Glutamatergic neuron (in vitro differentiated cells): ENCODE data around the gene PILRA. TPM values are rescaled to one million over a fixed set of nuclear protein-coding genes. Genes with fewer than 3 reads are reported as not detected.
"Not testable (repeated sequence)": the region's sequence is repeated elsewhere in the genome, so short reads cannot be mapped to it uniquely, and the experiment has no call there.

Experiments used
- DNase-seq: peaks from one replicate; pipeline ENCODE4 v3.0.0; 2022
- H3K27ac Mint-ChIP-seq: one replicate; pipeline ENCODE4 v1.8.0; 2020; ENCODE audit warnings: mild to moderate bottlenecking, mixed read lengths, inconsistent platforms; ENCODE audit not compliant: unreplicated experiment
- H3K27me3 Mint-ChIP-seq: one replicate; pipeline ENCODE4 v1.8.0; 2020; ENCODE audit warnings: mild to moderate bottlenecking, moderate library complexity, mixed read lengths, inconsistent platforms; ENCODE audit not compliant: unreplicated experiment
- H3K36me3 Mint-ChIP-seq: one replicate; pipeline ENCODE4 v1.8.0; 2020; ENCODE audit warnings: mild to moderate bottlenecking, mixed read lengths, inconsistent platforms; ENCODE audit not compliant: unreplicated experiment
- H3K4me1 Mint-ChIP-seq: one replicate; pipeline ENCODE4 v1.8.0; 2020; ENCODE audit warnings: mild to moderate bottlenecking, low read depth, mixed read lengths, inconsistent platforms; ENCODE audit not compliant: unreplicated experiment
- H3K4me3 Mint-ChIP-seq: one replicate; pipeline ENCODE4 v1.8.0; 2020; ENCODE audit warnings: mild to moderate bottlenecking, mixed read lengths, inconsistent platforms; ENCODE audit not compliant: unreplicated experiment
- H3K9me3 Mint-ChIP-seq: one replicate; pipeline ENCODE4 v1.8.0; 2020; ENCODE audit warnings: mild to moderate bottlenecking, moderate library complexity, mixed read lengths, inconsistent platforms; ENCODE audit not compliant: unreplicated experiment
- CTCF ChIP-seq: fragments of 200-600 bp; sonication (generic); IDR thresholded peaks from one replicate; pipeline ENCODE4 v1.5.0; 2021; ENCODE audit not compliant: partially characterized antibody, unreplicated experiment
- long read RNA-seq: library from polyadenylated mRNA; unstranded; transcript quantifications from one replicate; pipeline ENCODE4 v2.0.0, GENCODE V29; 2020; ENCODE audit not compliant: unreplicated experiment
- total RNA-seq: library from RNA; stranded (reverse); fragmentation: NEBNext Ultra II Directional; extraction: Animal tissue kit (Norgen Biotek cat#: 25700); gene quantifications from one replicate; pipeline ENCODE4 v1.2.1, GENCODE V29; 2021; ENCODE audit not compliant: unreplicated experiment

The PILRA gene
- total RNA-seq = 12.5 TPM
- long read RNA-seq = 0 reads

- peaks cover 4% of the 10 kb centered on the region for H3K4me1 Mint-ChIP-seq
- no peak for TF ChIP-seq CTCF
- no peak for DNase-seq
- no peak within 1 kb of the TSS for H3K27ac Mint-ChIP-seq
- no peak within 1 kb of the TSS for H3K4me3 Mint-ChIP-seq
- peaks cover 2% of the 10 kb centered on the region for H3K9me3 Mint-ChIP-seq
- H3K36me3 Mint-ChIP-seq = no peaks in the 10 kb centered on the region
- peaks cover 9% of the 10 kb centered on the region for H3K27me3 Mint-ChIP-seq
These were observed at the start of gene PILRA for GRCh38 chr7:100373261-100373831. Gene PILRA (plus strand): TSS chr7:100373487. CDS start chr7:100373657, 170 bp downstream.

- not testable (repeated sequence) for H3K36me3 Mint-ChIP-seq, H3K4me3 Mint-ChIP-seq, H3K4me1 Mint-ChIP-seq, H3K9me3 Mint-ChIP-seq, DNase-seq, H3K27me3 Mint-ChIP-seq, H3K27ac Mint-ChIP-seq
These were observed 49.1 kb upstream of the PILRA start for GRCh38 chr7:100324194-100324593.

DNA sequence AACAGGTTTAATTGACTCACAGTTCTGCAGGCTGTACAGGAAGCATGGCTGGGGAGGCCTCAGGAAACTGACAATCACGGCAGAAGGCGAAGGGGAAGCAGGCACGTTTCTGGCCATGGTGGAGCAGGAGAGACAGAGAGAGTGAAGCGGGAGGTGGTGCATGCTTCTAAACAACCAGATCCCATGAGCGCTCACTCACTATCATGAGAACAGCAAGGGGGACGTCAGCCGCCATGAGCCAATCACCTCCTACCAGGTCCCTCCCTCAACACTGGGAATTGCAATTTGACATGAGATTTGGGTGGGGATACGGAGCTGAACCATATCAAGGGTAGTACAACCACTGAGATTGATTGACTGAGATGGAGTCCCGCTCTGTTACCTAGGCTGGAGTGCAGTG, 47.6 kb upstream of the PILRA start:
- not testable (repeated sequence) for H3K36me3 Mint-ChIP-seq, H3K27ac Mint-ChIP-seq, H3K4me1 Mint-ChIP-seq, H3K9me3 Mint-ChIP-seq, DNase-seq, H3K4me3 Mint-ChIP-seq, H3K27me3 Mint-ChIP-seq

- not testable (repeated sequence) for H3K36me3 Mint-ChIP-seq, H3K9me3 Mint-ChIP-seq, H3K4me3 Mint-ChIP-seq, H3K4me1 Mint-ChIP-seq, H3K27me3 Mint-ChIP-seq, DNase-seq, H3K27ac Mint-ChIP-seq
These were observed 46.4 kb upstream of the PILRA start for GRCh38 chr7:100326914-100327313.

DNA sequence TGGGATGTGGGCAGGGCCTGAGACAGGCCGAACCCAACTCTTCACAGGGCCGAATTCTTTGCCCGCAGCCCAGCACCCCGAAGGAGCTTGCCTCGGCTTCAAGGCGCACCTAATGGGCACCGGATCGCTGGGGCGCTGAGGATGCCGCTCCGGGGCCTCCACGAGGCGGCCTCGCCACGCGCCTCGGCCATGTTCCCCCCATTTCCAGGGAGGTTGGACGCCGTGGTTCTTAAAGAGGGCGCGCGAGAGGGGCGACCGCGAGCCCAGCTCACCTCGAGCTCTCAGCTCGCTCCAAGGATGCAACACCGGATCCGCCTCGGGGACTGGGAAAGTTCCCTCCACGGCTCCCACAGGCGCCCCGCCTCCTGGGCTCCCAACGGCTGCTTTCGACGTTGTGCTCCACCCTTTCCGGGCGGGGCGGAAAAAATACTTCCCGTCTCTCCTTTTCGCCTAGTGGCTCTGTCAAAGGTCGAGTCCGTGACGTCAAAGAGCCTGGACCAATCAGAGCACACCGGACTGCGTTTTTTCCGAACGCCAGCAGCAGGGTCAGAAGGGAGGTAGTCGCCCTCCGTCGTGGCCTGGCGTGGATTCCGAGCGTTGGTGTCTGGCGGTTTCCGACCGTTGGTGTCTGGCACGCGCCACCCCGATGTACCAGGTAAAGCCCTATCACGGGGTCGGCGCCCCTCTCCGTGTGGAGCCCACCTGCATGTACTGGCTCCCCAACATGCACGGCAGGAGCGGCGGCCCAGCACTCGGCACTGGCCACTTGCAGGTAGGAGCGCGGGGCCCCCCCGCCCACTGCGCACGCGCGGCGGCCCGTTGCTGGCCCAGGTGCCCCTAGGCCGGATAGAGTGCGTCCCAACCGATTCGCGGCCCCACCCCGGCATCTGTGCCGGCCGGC, 37.5 kb upstream of the PILRA start:
- Mint-ChIP-seq H3K4me3 (peak overlapping the region; percentile 94), H3K27ac (peak overlapping the region; percentile 81)
- H3K36me3 Mint-ChIP-seq, H3K4me1 Mint-ChIP-seq, H3K9me3 Mint-ChIP-seq, H3K27me3 Mint-ChIP-seq: not testable (repeated sequence)
- DNase-seq = peak; percentile 88

DNA sequence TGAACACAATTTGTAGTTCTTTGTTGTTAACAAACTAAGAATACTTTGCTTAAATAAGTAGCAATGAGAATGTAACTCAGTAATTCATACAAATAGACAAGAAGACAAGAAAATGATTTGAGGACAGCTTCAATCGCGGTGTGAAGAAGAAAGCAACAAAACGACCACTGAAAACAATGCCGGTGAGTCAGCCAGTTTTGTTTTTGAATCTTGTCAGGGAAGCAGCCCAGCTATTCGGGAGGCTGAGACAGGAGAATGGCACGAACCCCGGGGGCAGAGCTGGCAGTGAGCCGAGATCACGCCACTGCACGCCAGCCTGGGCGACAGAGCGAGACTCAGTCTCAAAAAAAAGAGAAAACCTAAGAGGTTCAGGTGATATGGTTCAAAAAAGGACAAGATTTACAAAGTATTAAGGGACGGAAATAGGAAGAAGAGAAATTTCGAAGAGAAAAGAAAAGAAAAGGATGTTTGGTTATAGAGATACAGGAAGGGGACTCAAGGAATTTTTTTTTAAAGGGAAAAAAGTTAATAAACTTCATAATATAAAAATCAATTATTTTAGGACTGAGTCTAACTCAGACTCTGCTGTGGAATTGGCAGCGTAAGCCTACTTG, 35.1 kb upstream of the PILRA start:
- H3K9me3 Mint-ChIP-seq, H3K27me3 Mint-ChIP-seq, H3K4me1 Mint-ChIP-seq, H3K27ac Mint-ChIP-seq, H3K36me3 Mint-ChIP-seq, DNase-seq, H3K4me3 Mint-ChIP-seq: not testable (repeated sequence)

GRCh38 chr7:100341286-100341685, 32.0 kb upstream of the PILRA start:
- H3K27ac Mint-ChIP-seq, DNase-seq, H3K27me3 Mint-ChIP-seq: not testable (repeated sequence)

GRCh38 chr7:100342765-100343164, 30.5 kb upstream of the PILRA start:
- no peaks in the 10 kb centered on the region for H3K9me3 Mint-ChIP-seq
- H3K4me1 Mint-ChIP-seq = peaks cover 5% of the 10 kb centered on the region
- DNase-seq = no peak
- H3K4me3 Mint-ChIP-seq = no peak overlapping the region
- H3K27ac Mint-ChIP-seq = no peak overlapping the region
- no peaks in the 10 kb centered on the region for H3K36me3 Mint-ChIP-seq
- H3K27me3 Mint-ChIP-seq = no peaks in the 10 kb centered on the region
- TF ChIP-seq CTCF = no peak

More at GRCh38 chr7:100341286-100341685, 32.0 kb upstream of the PILRA start:
- not testable (repeated sequence) for H3K36me3 Mint-ChIP-seq, H3K4me1 Mint-ChIP-seq, H3K4me3 Mint-ChIP-seq, H3K9me3 Mint-ChIP-seq

DNA sequence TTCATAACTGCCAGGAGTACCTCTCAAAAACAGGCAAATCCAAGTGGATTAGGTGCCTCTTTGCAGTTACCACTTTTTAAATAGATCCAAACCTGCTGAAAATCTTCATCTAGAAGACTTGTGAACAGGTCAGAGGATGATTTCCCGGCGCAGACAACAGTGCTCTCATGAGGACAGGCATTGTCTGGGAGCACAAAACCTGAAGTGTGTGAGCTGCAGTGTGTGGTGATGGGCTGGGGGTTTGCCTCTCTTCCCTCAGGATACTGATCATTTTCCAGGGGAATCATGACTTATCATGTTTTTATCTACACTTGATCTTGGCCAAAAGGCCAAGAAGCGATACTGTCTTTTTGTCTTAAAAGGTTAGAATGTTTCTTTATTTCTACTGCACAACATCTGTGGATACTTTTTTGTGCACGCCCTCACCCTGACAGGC, 29.1 kb upstream of the PILRA start:
- not testable (repeated sequence) for H3K4me3 Mint-ChIP-seq, H3K9me3 Mint-ChIP-seq, H3K36me3 Mint-ChIP-seq, DNase-seq, H3K27me3 Mint-ChIP-seq, H3K4me1 Mint-ChIP-seq
- H3K27ac Mint-ChIP-seq = peak overlapping the region; percentile 43
